Mesenchymal stem cell (in vitro differentiated cells and primary cell): ENCODE data around the gene DPYSL5.

Source experiments
- DNase-seq: peaks from one replicate; pipeline ENCODE4 v3.0.0-alpha.2; 2013
- H2AFZ ChIP-seq: one replicate; pipeline ENCODE4 v1.6.1; 2013; ENCODE audit warnings: low read depth, mild to moderate bottlenecking, control low read depth, inconsistent platforms, low read length, moderate library complexity
- H2AK5ac ChIP-seq: 2 replicates; pipeline ENCODE4 v1.6.1; 2013; ENCODE audit warnings: low read length, moderate library complexity, mild to moderate bottlenecking, inconsistent platforms; ENCODE audit not compliant: severe bottlenecking
- H2BK120ac ChIP-seq: one replicate; pipeline ENCODE4 v1.6.1; 2013; ENCODE audit warnings: low read depth, mild to moderate bottlenecking, inconsistent platforms, low read length, moderate library complexity
- H2BK12ac ChIP-seq, 2 experiments: one replicate each; pipeline ENCODE4 v1.6.1; 2013; ENCODE audit warnings: inconsistent platforms in 2 of 2, low read length in 2 of 2, mild to moderate bottlenecking in 2 of 2, moderate library complexity in 2 of 2, control low read depth in 1 of 2
- H2BK15ac ChIP-seq: one replicate; pipeline ENCODE4 v1.6.1; 2013; ENCODE audit warnings: mild to moderate bottlenecking, low read depth, inconsistent platforms; ENCODE audit not compliant: poor library complexity, severe bottlenecking
- H2BK5ac ChIP-seq: 2 replicates; pipeline ENCODE4 v1.6.1; 2013; ENCODE audit warnings: low read depth, mild to moderate bottlenecking, low read length, control low read depth, inconsistent platforms; ENCODE audit not compliant: poor library complexity, severe bottlenecking
- H3K14ac ChIP-seq, 2 experiments: one replicate each; pipeline ENCODE4 v1.6.1; 2013; ENCODE audit warnings: inconsistent platforms in 2 of 2, low read length in 2 of 2, control low read depth in 1 of 2, mild to moderate bottlenecking in 1 of 2, moderate library complexity in 1 of 2
- H3K18ac ChIP-seq, 2 experiments: one replicate each; pipeline ENCODE4 v1.6.1; 2013; ENCODE audit warnings: inconsistent platforms in 2 of 2, low read length in 2 of 2, control low read depth in 1 of 2, low read depth in 1 of 2, mild to moderate bottlenecking in 1 of 2
- H3K23ac ChIP-seq, 2 experiments: one replicate each; pipeline ENCODE4 v1.6.1; 2013; ENCODE audit warnings: inconsistent platforms in 2 of 2, low read length in 2 of 2, mild to moderate bottlenecking in 2 of 2, moderate library complexity in 2 of 2, control low read depth in 1 of 2
- H3K27ac ChIP-seq: 2 replicates; pipeline ENCODE4 v1.5.1; 2013; ENCODE audit warnings: mild to moderate bottlenecking, moderate library complexity, low read length, control low read depth, inconsistent platforms; ENCODE audit not compliant: poor library complexity, severe bottlenecking
- H3K27me3 ChIP-seq, 2 experiments: 2 replicates each; pipeline versions ENCODE4 v1.6.1 to v1.7.0; 2013; ENCODE audit warnings: low read length in 2 of 2, mild to moderate bottlenecking in 2 of 2, moderate library complexity in 2 of 2, control low read depth in 1 of 2, inconsistent platforms in 1 of 2; ENCODE audit not compliant: control insufficient read depth in 1 of 2, insufficient read depth in 1 of 2
- H3K36me3 ChIP-seq, 2 experiments: 2 replicates each; pipeline versions ENCODE4 v1.6.1 to v1.7.0; 2013; ENCODE audit warnings: low read length in 2 of 2, control low read depth in 1 of 2, inconsistent platforms in 1 of 2, low read depth in 1 of 2, mild to moderate bottlenecking in 1 of 2; ENCODE audit not compliant: insufficient read depth in 2 of 2, control insufficient read depth in 1 of 2
- H3K4ac ChIP-seq, 2 experiments: one replicate each; pipeline ENCODE4 v1.6.1; 2013; ENCODE audit warnings: inconsistent platforms in 2 of 2, low read length in 2 of 2, mild to moderate bottlenecking in 2 of 2, moderate library complexity in 2 of 2, control low read depth in 1 of 2, low read depth in 1 of 2
- H3K4me1 ChIP-seq: 2 replicates; pipeline ENCODE4 v1.6.1; 2013; ENCODE audit warnings: low read depth, low read length, control low read depth; ENCODE audit not compliant: control insufficient read depth, insufficient read depth
- H3K4me2 ChIP-seq: 2 replicates; pipeline ENCODE4 v1.6.1; 2013; ENCODE audit warnings: low read length, mild to moderate bottlenecking, inconsistent platforms; ENCODE audit not compliant: poor library complexity, severe bottlenecking
- H3K4me3 ChIP-seq, 2 experiments: 2 replicates each; pipeline versions ENCODE4 v1.5.1 to v1.7.0; 2013; ENCODE audit warnings: low read length in 2 of 2, mild to moderate bottlenecking in 2 of 2, control low read depth in 1 of 2, low read depth in 1 of 2; ENCODE audit not compliant: insufficient read depth in 1 of 2
- H3K79me1 ChIP-seq: replicated peaks from 2 replicates; pipeline ENCODE4 v1.6.1; 2013; ENCODE audit warnings: mild to moderate bottlenecking, control low read depth, low read length, inconsistent platforms; ENCODE audit not compliant: poor library complexity, severe bottlenecking
- H3K9ac ChIP-seq: 2 replicates; pipeline ENCODE4 v1.7.0; 2013; ENCODE audit warnings: mild to moderate bottlenecking, low read length, moderate library complexity
- H3K9me3 ChIP-seq: 2 replicates; pipeline ENCODE4 v1.7.0; 2013; ENCODE audit warnings: mild to moderate bottlenecking, low read length; ENCODE audit not compliant: control insufficient read depth
- H4K8ac ChIP-seq: one replicate; pipeline ENCODE4 v1.6.1; 2013; ENCODE audit warnings: inconsistent platforms, mild to moderate bottlenecking, low read length, moderate library complexity
- H4K91ac ChIP-seq: one replicate; pipeline ENCODE4 v1.6.1; 2013; ENCODE audit warnings: mild to moderate bottlenecking, low read length, inconsistent platforms
- WGBS: methylation state at CpG from one replicate; pipeline ENCODE4 v1.1.7; 2013; ENCODE audit warnings: mixed read lengths; 5-methylcytosine and 5-hydroxymethylcytosine counted together

DPYSL5 gene

GRCh38 chr2:26924731-26925099 is 76.8 kb downstream of the DPYSL5 start:
- no peak for DNase-seq
- H3K18ac ChIP-seq: no peak overlapping the region

GRCh38 chr2:26925100-26925791 is 77.3 kb downstream of the DPYSL5 start:
- no peak overlapping the region for H3K27ac ChIP-seq
- H3K36me3 ChIP-seq: no peaks in the 10 kb centered on the region
- H3K9ac ChIP-seq: no peak overlapping the region
- no peak overlapping the region for H2BK120ac ChIP-seq
- peak overlapping the region; percentile 69 to 75 for H3K18ac ChIP-seq
- no peak overlapping the region for H3K4me2 ChIP-seq
- H2AK5ac ChIP-seq: peak overlapping the region; percentile 2
- H4K8ac ChIP-seq: peak overlapping the region; percentile 52
- H3K9me3 ChIP-seq: no peaks in the 10 kb centered on the region
- peak overlapping the region; percentile 52 for H4K91ac ChIP-seq
- no peak overlapping the region for H2BK5ac ChIP-seq
- WGBS: 53% methylated on average over 7 of the region's 9 CpGs
- no peaks in the 10 kb centered on the region for H3K79me1 ChIP-seq
- no peak overlapping the region for H3K14ac ChIP-seq
- H3K23ac ChIP-seq: no peak overlapping the region
- no peak overlapping the region for H2AFZ ChIP-seq
- H2BK15ac ChIP-seq: peak overlapping the region; percentile 41
- H3K27me3 ChIP-seq: peaks cover 4 to 62% of the 10 kb centered on the region in 2 experiments
- H3K4me3 ChIP-seq: no peak overlapping the region
- peak; percentile 15 for DNase-seq
- H3K4me1 ChIP-seq: peaks cover 13% of the 10 kb centered on the region
- no peak overlapping the region for H3K4ac ChIP-seq
- no peak overlapping the region for H2BK12ac ChIP-seq

More at GRCh38 chr2:26924731-26925099, 76.8 kb downstream of the DPYSL5 start:
- H3K4me3 ChIP-seq: no peak overlapping the region
- peak overlapping the region; percentile 2 for H2AK5ac ChIP-seq
- H3K4me1 ChIP-seq: peaks cover 13% of the 10 kb centered on the region
- H3K4ac ChIP-seq: no peak overlapping the region
- no peaks in the 10 kb centered on the region for H3K36me3 ChIP-seq
- H3K4me2 ChIP-seq: no peak overlapping the region
- no peak overlapping the region for H2BK12ac ChIP-seq
- no peak overlapping the region for H2AFZ ChIP-seq
- no peak overlapping the region for H3K9ac ChIP-seq
- H2BK5ac ChIP-seq: peak overlapping the region; percentile 35
- H3K9me3 ChIP-seq: no peaks in the 10 kb centered on the region
- peaks cover 4 to 57% of the 10 kb centered on the region in 2 experiments for H3K27me3 ChIP-seq
- over 99% methylated on average over 11 of the region's 14 CpGs for WGBS
- peak overlapping the region in 1 of 2 experiments; percentile 24 for H3K14ac ChIP-seq
- H4K91ac ChIP-seq: no peak overlapping the region
- H2BK120ac ChIP-seq: no peak overlapping the region
- H3K79me1 ChIP-seq: no peaks in the 10 kb centered on the region
- peak overlapping the region; percentile 41 for H2BK15ac ChIP-seq
- no peak overlapping the region for H3K23ac ChIP-seq
- H3K27ac ChIP-seq: no peak overlapping the region
- H4K8ac ChIP-seq: no peak overlapping the region

- Histone ChIP-seq H3K79me1 (no peaks in the 10 kb centered on the region), H3K4me1 (peaks cover 13% of the 10 kb centered on the region), H3K14ac (no peak overlapping the region), H3K9ac (no peak overlapping the region), H2BK120ac (no peak overlapping the region), H4K8ac (no peak overlapping the region), H3K4ac (no peak overlapping the region), H2AFZ (no peak overlapping the region), H2BK15ac (no peak overlapping the region), H3K4me2 (no peak overlapping the region), H2BK5ac (no peak overlapping the region), H3K27ac (no peak overlapping the region), H3K27me3 (peaks cover 0 to 53% of the 10 kb centered on the region in 2 experiments), H4K91ac (no peak overlapping the region), H3K9me3 (no peaks in the 10 kb centered on the region), H3K23ac (no peak overlapping the region), H2AK5ac (no peak overlapping the region), H3K18ac (no peak overlapping the region), H3K36me3 (no peaks in the 10 kb centered on the region), H2BK12ac (no peak overlapping the region), H3K4me3 (no peak overlapping the region)
- DNase-seq: no peak
- WGBS: 94% methylated on average over 8 of the region's 9 CpGs
Measured at GRCh38 chr2:26927221-26927620, 79.3 kb downstream of the DPYSL5 start.

- WGBS: 78% methylated on average over 10 of the region's 11 CpGs
- no peak overlapping the region for H4K8ac ChIP-seq
Measured at GRCh38 chr2:26932974-26933373, 85.0 kb downstream of the DPYSL5 start.

More at GRCh38 chr2:26932974-26933373, 85.0 kb downstream of the DPYSL5 start:
- no peak overlapping the region for H2BK120ac ChIP-seq
- no peak overlapping the region for H4K91ac ChIP-seq
- no peak overlapping the region for H3K14ac ChIP-seq
- H3K27me3 ChIP-seq: peaks cover 20 to 69% of the 10 kb centered on the region in 2 experiments
- no peak for DNase-seq
- H2BK5ac ChIP-seq: no peak overlapping the region
- no peak overlapping the region for H3K4ac ChIP-seq
- H2AFZ ChIP-seq: no peak overlapping the region
- H2BK12ac ChIP-seq: no peak overlapping the region
- H3K36me3 ChIP-seq: no peaks in the 10 kb centered on the region
- no peak overlapping the region for H3K18ac ChIP-seq
- no peak overlapping the region for H3K4me3 ChIP-seq
- no peak overlapping the region for H3K27ac ChIP-seq
- no peak overlapping the region for H3K9ac ChIP-seq
- no peaks in the 10 kb centered on the region for H3K4me1 ChIP-seq
- H3K9me3 ChIP-seq: no peaks in the 10 kb centered on the region
- no peaks in the 10 kb centered on the region for H3K79me1 ChIP-seq
- H2AK5ac ChIP-seq: no peak overlapping the region
- no peak overlapping the region for H3K23ac ChIP-seq
- H2BK15ac ChIP-seq: no peak overlapping the region
- H3K4me2 ChIP-seq: no peak overlapping the region
